GM18951 (cell line): ENCODE results near the gene ZBTB40.

Source experiments
- POLR2A ChIP-seq: IDR thresholded peaks from 4 replicates; pipeline ENCODE4 v1.6.1; 2011; ENCODE audit warnings: mild to moderate bottlenecking; ENCODE audit not compliant: insufficient read length, insufficient read depth; ENCODE audit errors: extremely low read depth
- in situ Hi-C: fragments of 300-500 bp; cut with MboI; formaldehyde crosslinking; loops from one replicate; pipeline ENCODE4 v1.12.0; 2022; ENCODE audit warnings: low sequenced_read_pairs, mixed read lengths, inconsistent platforms; ENCODE audit not compliant: unreplicated experiment

ZBTB40 gene

GRCh38 chr1:22491995-22492715 lies 40.5 kb downstream of the ZBTB40 start:
- TF ChIP-seq POLR2A = no peak
- in situ Hi-C loops = no loop called here

- no peak for TF ChIP-seq POLR2A
- in situ Hi-C loops = no loop called here
These were observed 42.5 kb downstream of the ZBTB40 start for GRCh38 chr1:22494144-22494543.

GRCh38 chr1:22494943-22495579 lies 43.4 kb downstream of the ZBTB40 start:
- TF ChIP-seq POLR2A = no peak
- in situ Hi-C loops = no loop called here

GRCh38 chr1:22496536-22497160 lies 45.0 kb downstream of the ZBTB40 start:
- no peak for TF ChIP-seq POLR2A
- in situ Hi-C loops = no loop called here

- no peak for TF ChIP-seq POLR2A
- in situ Hi-C loops = no loop called here
These were observed 46.8 kb downstream of the ZBTB40 start for GRCh38 chr1:22498463-22498862.

- TF ChIP-seq POLR2A = no peak
- in situ Hi-C loops = no loop called here
These were observed 48.4 kb downstream of the ZBTB40 start for GRCh38 chr1:22500058-22500457.

- in situ Hi-C loops = no loop called here
- no peak for TF ChIP-seq POLR2A
These were observed 48.8 kb downstream of the ZBTB40 start for GRCh38 chr1:22500471-22500870.

- in situ Hi-C loops = no loop called here
- TF ChIP-seq POLR2A = no peak
These were observed 50.6 kb downstream of the ZBTB40 start for GRCh38 chr1:22502202-22502601.

GRCh38 chr1:22503721-22504410 lies 52.2 kb downstream of the ZBTB40 start:
- in situ Hi-C loops = no loop called here
- TF ChIP-seq POLR2A = no peak

- in situ Hi-C loops = no loop called here
- TF ChIP-seq POLR2A = no peak
These were observed 54.6 kb downstream of the ZBTB40 start for GRCh38 chr1:22506130-22506692.

- in situ Hi-C loops = no loop called here
- TF ChIP-seq POLR2A = no peak
These were observed 55.9 kb downstream of the ZBTB40 start for GRCh38 chr1:22507587-22507986.

GRCh38 chr1:22508329-22508728 lies 56.7 kb downstream of the ZBTB40 start:
- in situ Hi-C loops = no loop called here
- no peak for TF ChIP-seq POLR2A

- in situ Hi-C loops = no loop called here
These were observed 57.3 kb downstream of the ZBTB40 start for GRCh38 chr1:22508991-22509390.

More at GRCh38 chr1:22508991-22509390, 57.3 kb downstream of the ZBTB40 start:
- TF ChIP-seq POLR2A = no peak
